GM12801 (cell line): ENCODE results near the gene ZNF672.

ENCODE experiments used
- CTCF ChIP-seq: IDR thresholded peaks from one replicate; pipeline ENCODE4 v1.5.1; 2011; ENCODE audit warnings: control low read depth; ENCODE audit not compliant: insufficient read length; ENCODE audit errors: extremely low read depth

Gene ZNF672

GRCh38 chr1:248884632-248885295 lies 46.7 kb downstream of the ZNF672 start:
- TF ChIP-seq CTCF = no peak

- TF ChIP-seq CTCF = no peak
These were observed 47.6 kb downstream of the ZNF672 start for GRCh38 chr1:248885646-248886045.

GRCh38 chr1:248886237-248886895 lies 48.3 kb downstream of the ZNF672 start:
- no peak for TF ChIP-seq CTCF

GRCh38 chr1:248890549-248891498 lies 52.8 kb downstream of the ZNF672 start:
- no peak for TF ChIP-seq CTCF

- no peak for TF ChIP-seq CTCF
These were observed 53.7 kb downstream of the ZNF672 start for GRCh38 chr1:248891758-248892157.

- TF ChIP-seq CTCF = no peak
These were observed 54.6 kb downstream of the ZNF672 start for GRCh38 chr1:248892590-248892989.

GRCh38 chr1:248894837-248895236 lies 56.8 kb downstream of the ZNF672 start:
- TF ChIP-seq CTCF = no peak
